ENCODE data around the gene DOK4. TPM values are rescaled to one million over a fixed set of nuclear protein-coding genes. Genes with fewer than 3 reads are reported as not detected.
A peak's percentile ranks its signal among the peaks of the same experiment; 100 is the strongest.

DOK4 gene
- total RNA-seq, 4 donors from 2014 or later, result 57.9 to 312 (median 143) TPM

- no peaks in the 10 kb centered on the region for H3K36me3 ChIP-seq
- in situ Hi-C loops (cut with MboI; ENCODE audit: low pct_ligation_motif_present in 1 of 4, low pct_unique_long_range_greater_than_20kb in 1 of 4, low sequenced_read_pairs in 3 of 4) (loop anchor here in 2 of 4 donors (10.0 kb wide), 2 partner anchors 90 to 210 kb away; no protein-coding TSS in a partner anchor), intact Hi-C loops (cut with DNase I; ENCODE audit: low total_unique reads) (no loop called here)
- H3K9me3 ChIP-seq, result no peaks in the 10 kb centered on the region
- 94% methylated on average over 23 of the region's 23 CpGs; no CpG with 5 or more reads in 1 of the 2 donors for WGBS, 2 donors (ENCODE audit: low coverage in 1 of 2)
- H3K27me3 ChIP-seq, result no peaks in the 10 kb centered on the region
- no peak overlapping the region for H3K4me3 ChIP-seq
- peaks cover 4 to 26% (median 11%) of the 10 kb centered on the region in 4 donors for H3K4me1 ChIP-seq
- TF ChIP-seq POLR2AphosphoS5 (IDR thresholded peaks at IDR 0.05) (no peak), POLR2A (IDR thresholded peaks at IDR 0.05) (no peak), CTCF (IDR thresholded peaks at IDR 0.05) (no peak), EP300 (IDR thresholded peaks at IDR 0.05; ENCODE audit: low read depth) (no peak)
- H3K27ac ChIP-seq, result no peak overlapping the region
- no peak for DNase-seq
These were observed 28.7 kb upstream of the DOK4 start for GRCh38 chr16:57514791-57515600.

DNA sequence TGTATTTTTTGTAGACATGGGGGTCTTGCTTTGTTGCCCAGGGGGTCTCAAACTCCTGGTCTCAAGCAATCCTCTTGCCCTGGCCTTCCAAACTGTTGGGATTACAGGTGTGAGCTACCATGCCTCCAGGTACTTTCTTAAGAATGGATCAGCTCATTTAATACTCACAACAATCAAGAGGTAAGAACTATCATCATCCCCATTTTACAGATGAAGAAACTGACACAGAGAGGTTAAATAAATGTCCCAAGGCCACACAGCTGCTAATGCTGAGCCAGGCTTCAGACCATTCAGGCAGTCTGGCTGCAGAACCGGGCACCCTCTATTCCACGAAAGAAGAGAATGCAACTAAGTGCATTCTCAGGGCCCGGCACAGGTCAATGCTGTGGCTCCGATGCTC lies 28.1 kb upstream of the DOK4 start:
- Histone ChIP-seq H3K9me3 (no peaks in the 10 kb centered on the region), H3K27me3 (no peaks in the 10 kb centered on the region), H3K4me1 (peaks cover 4 to 20% (median 11%) of the 10 kb centered on the region in 4 donors), H3K36me3 (no peaks in the 10 kb centered on the region), H3K4me3 (no peak overlapping the region), H3K27ac (no peak overlapping the region)
- no peak for DNase-seq
- in situ Hi-C loops (cut with MboI; ENCODE audit: low pct_ligation_motif_present in 1 of 4, low pct_unique_long_range_greater_than_20kb in 1 of 4, low sequenced_read_pairs in 3 of 4), result loop anchor here in 2 of 4 donors (10.0 kb wide), 2 partner anchors 90 to 210 kb away; no protein-coding TSS in a partner anchor
- intact Hi-C loops (cut with DNase I; ENCODE audit: low total_unique reads), result no loop called here
- whole genome bisulfite sequencing, 2 donors (ENCODE audit: low coverage in 1 of 2), result 96% methylated on average over 4 of the region's 4 CpGs; no CpG with 5 or more reads in 1 of the 2 donors
- no peak for TF ChIP-seq EP300 (IDR thresholded peaks at IDR 0.05; ENCODE audit: low read depth)
- TF ChIP-seq POLR2AphosphoS5 (IDR thresholded peaks at IDR 0.05), result no peak
- no peak for TF ChIP-seq POLR2A (IDR thresholded peaks at IDR 0.05)
- no peak for TF ChIP-seq CTCF (IDR thresholded peaks at IDR 0.05)

DNA sequence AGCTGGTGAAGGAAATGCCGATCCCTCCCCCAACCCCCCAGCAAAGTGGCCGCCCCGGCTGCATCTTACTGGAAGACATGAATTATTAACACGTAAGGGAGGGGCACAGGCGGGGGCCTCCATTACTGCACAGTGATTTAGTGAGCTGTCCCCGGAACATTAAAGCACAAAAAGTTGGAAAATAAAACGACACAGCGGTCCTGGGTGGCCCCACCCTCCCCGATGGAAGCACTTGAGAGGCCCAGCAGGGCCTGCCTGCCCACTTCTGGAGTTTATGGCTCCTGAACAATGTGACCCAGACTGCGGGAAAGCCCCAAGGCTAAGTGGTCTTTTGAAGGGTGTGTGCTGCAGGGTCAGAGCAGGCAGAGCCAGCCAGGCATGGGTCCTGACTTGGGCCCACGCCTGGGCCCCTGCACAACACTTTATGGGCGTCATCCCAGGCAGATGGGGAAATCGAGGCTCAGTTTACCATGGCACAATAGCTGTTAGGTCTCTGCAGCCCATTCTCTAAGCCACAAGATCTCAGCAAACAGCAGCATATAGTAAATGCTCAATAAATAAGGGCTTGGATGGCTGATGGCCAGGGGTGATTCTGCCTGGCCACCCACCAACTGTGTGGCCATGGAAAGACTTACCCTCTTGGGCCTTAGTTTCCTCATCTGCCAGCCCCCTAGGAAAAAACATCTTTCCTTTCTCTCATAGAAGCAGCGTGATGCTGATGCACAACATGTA lies 27.2 kb upstream of the DOK4 start:
- Histone ChIP-seq H3K9me3 (no peaks in the 10 kb centered on the region), H3K4me3 (no peak overlapping the region), H3K27ac (peak overlapping the region in 3 of 4 donors; percentile 19 to 33 (median 23)), H3K4me1 (peaks cover 4 to 19% (median 11%) of the 10 kb centered on the region in 4 donors), H3K27me3 (no peaks in the 10 kb centered on the region), H3K36me3 (no peaks in the 10 kb centered on the region)
- DNase-seq, result peak; percentile 60
- WGBS, 2 donors (ENCODE audit: low coverage in 1 of 2), result 42% methylated on average over 14 of the region's 14 CpGs; no CpG with 5 or more reads in 1 of the 2 donors
- intact Hi-C loops (cut with DNase I; ENCODE audit: low total_unique reads) (no loop called here), in situ Hi-C loops (cut with MboI; ENCODE audit: low pct_ligation_motif_present in 1 of 4, low pct_unique_long_range_greater_than_20kb in 1 of 4, low sequenced_read_pairs in 3 of 4) (loop anchor here in 2 of 4 donors (10.0 kb wide), 2 partner anchors 89 to 209 kb away; no protein-coding TSS in a partner anchor)
- no peak for TF ChIP-seq POLR2A (IDR thresholded peaks at IDR 0.05)
- TF ChIP-seq CTCF (IDR thresholded peaks at IDR 0.05), result no peak
- TF ChIP-seq POLR2AphosphoS5 (IDR thresholded peaks at IDR 0.05), result peak in 1 of 3 donors; percentile 24
- TF ChIP-seq EP300 (IDR thresholded peaks at IDR 0.05; ENCODE audit: low read depth), result no peak

Data from transverse colon (tissue), 4 donors.